ENCODE data around the gene TENM4.

DNA sequence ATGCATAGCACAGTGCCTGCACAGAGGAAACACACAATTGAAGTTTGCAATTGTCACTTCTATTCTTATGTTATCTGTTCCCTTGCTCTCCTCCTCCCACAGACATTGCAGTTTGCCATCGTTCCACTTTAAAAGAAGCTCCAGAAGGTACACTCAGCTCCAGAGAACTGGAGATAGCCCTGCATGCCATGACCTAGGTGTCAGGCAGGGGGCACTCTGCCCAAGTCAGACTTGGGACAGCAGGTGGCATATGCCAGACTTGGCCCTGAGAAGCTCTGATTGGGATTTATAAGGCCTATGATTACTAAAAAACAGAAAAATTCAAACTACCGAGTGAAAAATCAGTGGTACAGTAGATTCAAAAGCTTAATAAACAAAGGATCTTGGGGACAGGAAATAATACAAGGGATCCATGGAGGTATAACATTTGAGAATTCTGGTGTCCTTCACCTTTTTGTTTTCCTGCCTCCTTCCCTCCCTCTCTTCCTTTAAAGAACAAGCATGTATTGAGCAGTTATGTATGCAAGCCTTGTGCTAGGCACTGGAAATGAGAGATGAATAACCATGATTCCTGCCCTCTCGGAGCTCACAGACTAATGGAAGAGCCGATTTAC is 40.0 kb downstream of the TENM4 start:
- TF ChIP-seq POLR2A (IDR thresholded peaks at IDR 0.05) (no peak), POLR2AphosphoS5 (IDR thresholded peaks at IDR 0.05) (no peak), EP300 (IDR thresholded peaks at IDR 0.05) (no peak)
- TF ChIP-seq, protein P1, sequence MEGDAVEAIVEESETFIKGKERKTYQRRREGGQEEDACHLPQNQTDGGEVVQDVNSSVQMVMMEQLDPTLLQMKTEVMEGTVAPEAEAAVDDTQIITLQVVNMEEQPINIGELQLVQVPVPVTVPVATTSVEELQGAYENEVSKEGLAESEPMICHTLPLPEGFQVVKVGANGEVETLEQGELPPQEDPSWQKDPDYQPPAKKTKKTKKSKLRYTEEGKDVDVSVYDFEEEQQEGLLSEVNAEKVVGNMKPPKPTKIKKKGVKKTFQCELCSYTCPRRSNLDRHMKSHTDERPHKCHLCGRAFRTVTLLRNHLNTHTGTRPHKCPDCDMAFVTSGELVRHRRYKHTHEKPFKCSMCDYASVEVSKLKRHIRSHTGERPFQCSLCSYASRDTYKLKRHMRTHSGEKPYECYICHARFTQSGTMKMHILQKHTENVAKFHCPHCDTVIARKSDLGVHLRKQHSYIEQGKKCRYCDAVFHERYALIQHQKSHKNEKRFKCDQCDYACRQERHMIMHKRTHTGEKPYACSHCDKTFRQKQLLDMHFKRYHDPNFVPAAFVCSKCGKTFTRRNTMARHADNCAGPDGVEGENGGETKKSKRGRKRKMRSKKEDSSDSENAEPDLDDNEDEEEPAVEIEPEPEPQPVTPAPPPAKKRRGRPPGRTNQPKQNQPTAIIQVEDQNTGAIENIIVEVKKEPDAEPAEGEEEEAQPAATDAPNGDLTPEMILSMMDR (IDR thresholded peaks at IDR 0.05): peak; percentile 36 to 77 (median 56)
